HG03135 (cell line): ENCODE measurements around the gene ITGB6.

Source experiments
- ATAC-seq: cut with Tn5 transposase; IDR thresholded peaks from one replicate; pipeline ENCODE4 v1.9.1; 2021; ENCODE audit warnings: mild to moderate bottlenecking, moderate library complexity; ENCODE audit not compliant: unreplicated experiment

ITGB6 gene

GRCh38 chr2:160096409-160096808, 103.7 kb downstream of the ITGB6 start:
- ATAC-seq: no peak

- ATAC-seq: no peak
These were observed 107.6 kb downstream of the ITGB6 start for GRCh38 chr2:160092445-160092844.

- no peak for ATAC-seq
These were observed 108.7 kb downstream of the ITGB6 start for GRCh38 chr2:160091381-160091780.

- ATAC-seq: no peak
These were observed 112.0 kb downstream of the ITGB6 start for GRCh38 chr2:160087854-160088745.

- ATAC-seq: no peak
These were observed 114.4 kb downstream of the ITGB6 start for GRCh38 chr2:160085662-160086061.

GRCh38 chr2:160077912-160078810, 121.9 kb downstream of the ITGB6 start:
- ATAC-seq: no peak

- no peak for ATAC-seq
These were observed 123.2 kb downstream of the ITGB6 start for GRCh38 chr2:160076914-160077313.

GRCh38 chr2:160076241-160076640, 123.8 kb downstream of the ITGB6 start:
- no peak for ATAC-seq

- ATAC-seq: no peak
These were observed 124.9 kb downstream of the ITGB6 start for GRCh38 chr2:160075171-160075570.

GRCh38 chr2:160073284-160073888, 126.7 kb downstream of the ITGB6 start:
- no peak for ATAC-seq

- no peak for ATAC-seq
These were observed 131.2 kb downstream of the ITGB6 start for GRCh38 chr2:160068906-160069305.

GRCh38 chr2:160064916-160065315, 135.2 kb downstream of the ITGB6 start:
- ATAC-seq: no peak

- ATAC-seq: no peak
These were observed 136.0 kb downstream of the ITGB6 start for GRCh38 chr2:160063879-160064612.

- ATAC-seq: no peak
These were observed 136.8 kb downstream of the ITGB6 start for GRCh38 chr2:160063271-160063670.

GRCh38 chr2:160062292-160063005, 137.6 kb downstream of the ITGB6 start, which contains the start of gene PLA2R1:
Gene PLA2R1 (minus strand): TSS chr2:160062615. CDS start chr2:160062403, 212 bp downstream.
- no peak for ATAC-seq

- ATAC-seq: no peak
These were observed 138.2 kb downstream of the ITGB6 start for GRCh38 chr2:160061944-160062291.

GRCh38 chr2:160061533-160061932, 138.5 kb downstream of the ITGB6 start:
- no peak for ATAC-seq

GRCh38 chr2:160060297-160060696, 139.8 kb downstream of the ITGB6 start:
- ATAC-seq: no peak

- no peak for ATAC-seq
These were observed 142.7 kb downstream of the ITGB6 start for GRCh38 chr2:160057356-160057755.

GRCh38 chr2:160055726-160056108, 144.4 kb downstream of the ITGB6 start:
- ATAC-seq: no peak
